Esophagus (tissue), 2 donors: ENCODE results near the gene CPOX. TPM values are rescaled to one million over a fixed set of nuclear protein-coding genes. Genes with fewer than 3 reads are reported as not detected.

Source experiments
- H3K27ac ChIP-seq, 2 donors: one replicate each; pipeline ENCODE4 v1.5.1; 2013; ENCODE audit warnings: low read depth in 2 of 2, mild to moderate bottlenecking in 2 of 2, inconsistent platforms in 1 of 2, low read length in 1 of 2, moderate library complexity in 1 of 2
- H3K27me3 ChIP-seq, 2 donors: one replicate each; pipeline ENCODE4 v1.6.1; 2013; ENCODE audit warnings: low read length in 2 of 2, control low read depth in 1 of 2, mild to moderate bottlenecking in 1 of 2; ENCODE audit not compliant: insufficient read depth in 2 of 2, control insufficient read depth in 1 of 2
- H3K36me3 ChIP-seq, 2 donors: one replicate each; pipeline ENCODE4 v1.6.1; 2013; ENCODE audit warnings: low read length in 1 of 2; ENCODE audit not compliant: control insufficient read depth in 2 of 2, insufficient read depth in 2 of 2
- H3K4me1 ChIP-seq, 2 donors: one replicate each; pipeline ENCODE4 v1.6.1; 2013; ENCODE audit warnings: low read length in 1 of 2; ENCODE audit not compliant: control insufficient read depth in 2 of 2, insufficient read depth in 2 of 2
- H3K4me3 ChIP-seq, 2 donors: one replicate each; pipeline ENCODE4 v1.5.1; 2013; ENCODE audit warnings: low read length in 2 of 2, mild to moderate bottlenecking in 2 of 2, low read depth in 1 of 2, moderate library complexity in 1 of 2
- H3K9me3 ChIP-seq, 2 donors: one replicate each; pipeline ENCODE4 v1.6.1; 2013; ENCODE audit warnings: mild to moderate bottlenecking in 2 of 2, low read depth in 1 of 2, low read length in 1 of 2, moderate library complexity in 1 of 2; ENCODE audit not compliant: control insufficient read depth in 2 of 2, insufficient read depth in 1 of 2
- WGBS, 2 donors: extraction: QIAGEN DNeasy Blood & Tissue Kit; methylation state at CpG; one replicate each; pipeline ENCODE4 v1.1.7; 2013; 5-methylcytosine and 5-hydroxymethylcytosine counted together
- polyA plus RNA-seq, 2 donors: library from polyadenylated mRNA; stranded (reverse); fragments of 200-250 nt; gene quantifications; one replicate each; pipeline ENCODE4 v1.2.3, GENCODE V29; 2013
- donor health status: healthy with polysubstance abuse.
- donor health status: Bipolar disorder and iron deficiency.

CPOX gene
- polyA plus RNA-seq, 2 donors, result 9.6 to 17.4 TPM

DNA sequence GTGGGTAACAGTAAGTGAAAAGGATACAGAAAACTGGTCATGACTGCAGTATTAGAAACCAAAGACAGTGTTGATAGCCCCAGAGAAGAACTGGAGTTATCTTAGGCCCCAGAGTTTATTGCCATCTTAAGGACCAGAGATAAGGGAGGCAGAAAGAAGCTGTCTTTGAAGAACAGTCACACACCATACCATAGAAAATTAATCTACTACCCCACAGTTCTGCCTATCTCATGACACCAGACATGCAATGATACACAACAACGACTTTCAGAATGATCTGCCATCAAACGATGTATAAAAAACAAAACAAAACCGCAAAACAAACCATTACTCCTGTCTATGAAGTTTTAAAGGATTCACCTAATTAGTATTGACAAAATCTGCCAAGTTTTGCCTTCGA is 9.6 kb downstream of the CPOX start:
- no peaks in the 10 kb centered on the region for H3K27me3 ChIP-seq
- H3K9me3 ChIP-seq, result no peaks in the 10 kb centered on the region
- no peak overlapping the region for H3K4me3 ChIP-seq
- H3K4me1 ChIP-seq, result no peaks in the 10 kb centered on the region
- no peak overlapping the region for H3K27ac ChIP-seq
- 80 to 89% methylated on average over 4 of the region's 4 CpGs for WGBS, 2 donors
- peaks cover 4 to 9% of the 10 kb centered on the region in 2 donors for H3K36me3 ChIP-seq

GRCh38 chr3:98582042-98582441 is 11.4 kb downstream of the CPOX start:
- no peaks in the 10 kb centered on the region for H3K9me3 ChIP-seq
- H3K36me3 ChIP-seq, result peaks cover 2 to 9% of the 10 kb centered on the region in 2 donors
- no peaks in the 10 kb centered on the region for H3K4me1 ChIP-seq
- no peak overlapping the region for H3K4me3 ChIP-seq
- no peak overlapping the region for H3K27ac ChIP-seq
- 80 to 92% methylated on average over 1 of the region's 1 CpG for WGBS, 2 donors
- H3K27me3 ChIP-seq, result no peaks in the 10 kb centered on the region

- WGBS, 2 donors, result 98 to 100% methylated on average over 1 of the region's 1 CpG
- Histone ChIP-seq H3K36me3 (peaks cover 2 to 9% of the 10 kb centered on the region in 2 donors), H3K9me3 (no peaks in the 10 kb centered on the region), H3K4me1 (no peaks in the 10 kb centered on the region), H3K27ac (no peak overlapping the region), H3K27me3 (no peaks in the 10 kb centered on the region), H3K4me3 (no peak overlapping the region)
Observed at GRCh38 chr3:98581474-98581873, 11.9 kb downstream of the CPOX start.

- H3K27ac ChIP-seq, result no peak overlapping the region
- H3K4me1 ChIP-seq, result no peaks in the 10 kb centered on the region
- WGBS, 2 donors, result 87 to 90% methylated on average over 8 of the region's 8 CpGs
- H3K9me3 ChIP-seq, result no peaks in the 10 kb centered on the region
- H3K4me3 ChIP-seq, result no peak overlapping the region
- H3K27me3 ChIP-seq, result no peaks in the 10 kb centered on the region
- peaks cover 2 to 9% of the 10 kb centered on the region in 2 donors for H3K36me3 ChIP-seq
Observed at GRCh38 chr3:98580401-98581386, 12.7 kb downstream of the CPOX start.

GRCh38 chr3:98577178-98577895 is 16.1 kb downstream of the CPOX start:
- Histone ChIP-seq H3K4me3 (no peak overlapping the region), H3K27me3 (no peaks in the 10 kb centered on the region), H3K36me3 (peaks cover 2 to 3% of the 10 kb centered on the region in 2 donors), H3K9me3 (no peaks in the 10 kb centered on the region), H3K4me1 (no peaks in the 10 kb centered on the region), H3K27ac (no peak overlapping the region)
- 82 to 85% methylated on average over 4 of the region's 4 CpGs for WGBS, 2 donors

DNA sequence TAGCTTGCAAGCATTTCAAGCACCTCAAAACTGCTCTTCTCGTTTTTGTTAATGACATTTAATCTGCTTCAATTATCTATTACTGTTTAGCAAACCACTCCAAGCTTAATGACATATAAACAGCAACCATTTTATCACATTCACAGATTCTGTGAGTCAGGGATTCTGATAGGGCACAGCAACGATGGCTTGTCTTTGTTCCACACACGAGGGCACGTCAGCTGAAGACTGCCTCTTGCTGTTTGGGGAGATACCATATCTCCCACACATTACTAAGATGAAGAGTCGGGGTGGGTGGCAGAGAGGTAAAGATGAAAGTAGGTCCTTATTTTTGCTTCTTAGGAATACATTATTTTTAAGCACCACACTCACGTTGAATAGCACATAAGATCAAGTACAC is 19.3 kb downstream of the CPOX start:
- Histone ChIP-seq H3K9me3 (no peaks in the 10 kb centered on the region), H3K27me3 (no peaks in the 10 kb centered on the region), H3K27ac (no peak overlapping the region), H3K4me1 (no peaks in the 10 kb centered on the region), H3K4me3 (no peak overlapping the region), H3K36me3 (no peaks in the 10 kb centered on the region)
- WGBS, 2 donors, result 71 to 72% methylated on average over 6 of the region's 6 CpGs

DNA sequence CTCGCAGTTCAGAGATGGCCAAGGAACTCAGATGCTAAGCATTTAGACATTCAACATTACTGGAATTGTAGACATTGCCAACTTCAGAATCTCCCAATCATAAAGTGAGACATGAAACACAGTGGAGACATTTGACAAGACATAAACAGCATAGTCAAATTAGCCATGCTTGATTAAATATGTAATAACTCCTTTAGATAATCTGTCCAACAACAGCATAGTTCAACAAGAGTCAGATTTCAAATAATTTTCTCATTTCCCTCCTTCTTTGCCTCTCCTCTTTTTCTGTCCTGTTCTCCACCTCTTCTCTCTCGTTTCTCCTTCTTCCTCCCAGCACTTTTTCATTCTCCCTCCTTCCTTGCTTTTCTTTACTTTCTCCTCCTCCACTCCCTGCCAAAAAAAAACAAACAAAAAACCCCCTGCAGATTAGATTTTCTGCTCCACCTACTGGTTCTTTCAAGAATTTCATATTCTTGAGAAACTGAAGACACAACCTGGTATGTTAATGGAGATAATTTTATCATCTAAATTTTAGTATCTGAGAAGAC is 20.2 kb downstream of the CPOX start:
- 23 to 42% methylated on average over 2 of the region's 2 CpGs for WGBS, 2 donors
- Histone ChIP-seq H3K4me1 (no peaks in the 10 kb centered on the region), H3K27me3 (no peaks in the 10 kb centered on the region), H3K27ac (no peak overlapping the region), H3K36me3 (no peaks in the 10 kb centered on the region), H3K4me3 (no peak overlapping the region), H3K9me3 (no peaks in the 10 kb centered on the region)

GRCh38 chr3:98568402-98568801 is 25.0 kb downstream of the CPOX start:
- Histone ChIP-seq H3K9me3 (no peaks in the 10 kb centered on the region), H3K4me3 (no peak overlapping the region), H3K27me3 (no peaks in the 10 kb centered on the region), H3K4me1 (no peaks in the 10 kb centered on the region), H3K27ac (no peak overlapping the region), H3K36me3 (no peaks in the 10 kb centered on the region)
- 74 to 79% methylated on average over 3 of the region's 3 CpGs for WGBS, 2 donors

DNA sequence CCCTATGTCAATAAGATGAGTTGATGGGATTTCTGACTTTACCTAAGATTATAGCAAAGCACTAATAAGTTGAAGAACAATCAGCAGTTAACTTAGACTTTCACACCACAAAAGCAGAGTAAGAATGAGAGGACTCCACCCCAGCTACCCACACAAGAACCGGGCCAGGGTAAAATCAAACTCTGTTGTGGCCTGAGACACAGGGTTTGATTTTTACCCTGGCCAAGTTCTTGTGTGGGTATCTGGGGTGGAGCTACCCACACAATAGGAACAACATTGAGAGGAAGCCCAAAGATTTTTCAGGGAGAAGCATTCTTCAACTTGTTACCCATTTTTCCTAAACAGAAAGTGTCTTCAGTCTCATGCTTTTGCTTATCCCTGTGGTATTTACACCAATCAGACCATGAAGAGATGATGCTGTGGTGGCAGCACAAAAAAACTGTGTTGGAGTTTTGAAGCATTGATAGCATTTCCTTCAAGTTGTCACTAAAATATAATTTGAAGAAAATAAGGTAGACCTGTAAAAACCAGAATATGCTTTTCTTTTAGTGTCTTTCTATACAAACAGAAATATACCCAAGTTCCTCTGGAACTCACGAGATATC is 25.6 kb downstream of the CPOX start:
- no peaks in the 10 kb centered on the region for H3K4me1 ChIP-seq
- 56 to 57% methylated on average over 2 of the region's 2 CpGs for WGBS, 2 donors
- H3K36me3 ChIP-seq, result no peaks in the 10 kb centered on the region
- H3K4me3 ChIP-seq, result no peak overlapping the region
- no peaks in the 10 kb centered on the region for H3K9me3 ChIP-seq
- H3K27ac ChIP-seq, result no peak overlapping the region
- no peaks in the 10 kb centered on the region for H3K27me3 ChIP-seq
